Measurements from ENCODE around the gene C2CD2. TPM values are rescaled to one million over a fixed set of nuclear protein-coding genes. Genes with fewer than 3 reads are reported as not detected.

The C2CD2 gene
- total and polyA plus RNA-seq, 2 of the 8 experiments (the other 6 are each of a cell fraction or from before 2014, with no cell fraction given), result 10.4 to 13.0 TPM

GRCh38 chr21:41876396-41876795 lies 77.4 kb downstream of the C2CD2 start:
- no peak overlapping the region for H2BK12ac ChIP-seq (ENCODE audit: low read depth, low read length)
- ChIA-PET CTCF (ENCODE audit: partially characterized antibody) (interaction anchor here (0.7 to 1.7 kb wide), 6 partner anchors 12 to 271 kb away, joined by 3 to 5 read pairs (median 3); no protein-coding TSS in a partner anchor), POLR2A (ENCODE audit: partially characterized antibody) (interaction anchor here (1.7 kb wide), 1 partner anchor 22 kb away, joined by 4 read pairs; no protein-coding TSS in a partner anchor)
- peaks cover 4% of the 10 kb centered on the region; the same call in 1 of the 2 replicates for H3K23me2 ChIP-seq (ENCODE audit: low read depth, low read length)
- no peak overlapping the region for H4K91ac ChIP-seq (replicated peaks; ENCODE audit: insufficient read length, low read length)
- no peak overlapping the region for H2BK15ac ChIP-seq (ENCODE audit: low read length)
- no peaks in the 10 kb centered on the region for H3K9me3 ChIP-seq (ENCODE audit: insufficient read depth in 2 of 2, low read depth in 1 of 2, low read length in 1 of 2)
- H3K23ac ChIP-seq (ENCODE audit: insufficient read length), result no peak overlapping the region
- 84% methylated on average over 8 of the region's 8 CpGs; no CpG with 5 or more reads in 1 of the 2 experiments for WGBS, 2 experiments (ENCODE audit: extremely low coverage in 1 of 2, insufficient coverage in 1 of 2, insufficient read length in 1 of 2, insufficient replicate concordance in 2 of 2, low coverage in 1 of 2, low lambda C conversion rate in 2 of 2, missing lambda C conversion rate in 1 of 2)
- no peak overlapping the region; the same call in 1 of the 2 replicates for H4K8ac ChIP-seq (ENCODE audit: extremely low read depth, insufficient read depth, low read length)
- peaks cover 0 to 9% (median 0%) of the 10 kb centered on the region in 4 experiments; a peak in 4 of 7 replicates for H3K4me1 ChIP-seq (replicated peaks in 1 of 4; ENCODE audit: control insufficient read depth in 3 of 4, insufficient read depth in 4 of 4, low read length in 3 of 4)
- H2BK20ac ChIP-seq (ENCODE audit: low read length), result no peak overlapping the region
- H3K79me1 ChIP-seq (ENCODE audit: low read depth, low read length), result peaks cover 5% of the 10 kb centered on the region; the same call in 1 of the 2 replicates
- no peak overlapping the region for H3K56ac ChIP-seq (replicated peaks; ENCODE audit: insufficient read length, low read depth, low read length)
- H3K27me3 ChIP-seq (replicated peaks in 1 of 4; ENCODE audit: control insufficient read depth in 3 of 4, extremely low read depth in 1 of 4, insufficient read depth in 3 of 4, low read length in 3 of 4), result no peaks in the 10 kb centered on the region
- H2AFZ ChIP-seq (ENCODE audit: low read length), result no peak overlapping the region
- no peak overlapping the region for H3K4me2 ChIP-seq (ENCODE audit: insufficient read depth in 1 of 2, low read depth in 2 of 2, low read length in 2 of 2)
- H3K4ac ChIP-seq (replicated peaks; ENCODE audit: insufficient read length, low read depth, low read length), result no peak overlapping the region
- H2BK5ac ChIP-seq (ENCODE audit: low read depth, low read length), result no peak overlapping the region
- TF ChIP-seq TAF7 (optimal IDR thresholded peaks at IDR 0.05; ENCODE audit: borderline replicate concordance, low read depth, low read length) (no peak), CREB1 (IDR thresholded peaks at IDR 0.05) (no peak), TAF1 (IDR thresholded peaks at IDR 0.05; ENCODE audit: low read depth, low read length) (no peak), TCF12 (IDR thresholded peaks at IDR 0.05; ENCODE audit: low read depth, low read length) (no peak), EZH2 (IDR thresholded peaks at IDR 0.05; ENCODE audit: low read depth, low read length, severe bottlenecking) (no peak), SIRT6 (IDR thresholded peaks at IDR 0.05; ENCODE audit: low read length) (no peak), SAP30 (IDR thresholded peaks at IDR 0.05; ENCODE audit: insufficient read depth, insufficient replicate concordance, low read length) (no peak), SIX5 (IDR thresholded peaks at IDR 0.05; ENCODE audit: low read depth, low read length) (no peak), RXRA (IDR thresholded peaks at IDR 0.05; ENCODE audit: insufficient read depth, low read depth, low read length) (no peak), MAX (IDR thresholded peaks at IDR 0.05) (no peak)
- no peak overlapping the region for H3K18ac ChIP-seq (ENCODE audit: extremely low read depth, low read length)
- no peak overlapping the region for H3K27ac ChIP-seq (ENCODE audit: low read depth, low read length)
- no peak overlapping the region for H3K4me3 ChIP-seq (ENCODE audit: extremely low read depth in 1 of 4, insufficient read depth in 2 of 4, low read depth in 3 of 4, low read length in 4 of 4)
- peaks cover 0 to 7% of the 10 kb centered on the region in 2 experiments for H4K20me1 ChIP-seq (replicated peaks in 1 of 2; ENCODE audit: control insufficient read depth in 1 of 2, insufficient read depth in 2 of 2, low read length in 2 of 2)
- peaks cover 0 to 36% of the 10 kb centered on the region in 2 experiments; a peak in 2 of 4 replicates for H3K79me2 ChIP-seq (ENCODE audit: control insufficient read depth in 1 of 2, insufficient read depth in 2 of 2, low read length in 2 of 2)
- H3K9ac ChIP-seq (replicated peaks in 1 of 4; ENCODE audit: extremely low read depth in 1 of 4, low read depth in 3 of 4, low read length in 3 of 4), result no peak overlapping the region
- no peak overlapping the region for H4K5ac ChIP-seq (ENCODE audit: insufficient read length, low read depth, low read length)
- no peak for DNase-seq (ENCODE audit: low read depth in 1 of 2, low spot score in 2 of 2)
- FAIRE-seq, result no peak
- no peak overlapping the region for H2BK120ac ChIP-seq (replicated peaks; ENCODE audit: low read depth, low read length)
- H3K36me3 ChIP-seq (ENCODE audit: control insufficient read depth in 2 of 4, insufficient read depth in 4 of 4, low read length in 3 of 4), result no peaks in the 10 kb centered on the region
- no peak overlapping the region for H3K14ac ChIP-seq (ENCODE audit: insufficient read length)
- no peak overlapping the region for H2AK5ac ChIP-seq (ENCODE audit: low read depth, low read length)
